HG03558 (cell line): ENCODE data around the gene CCNQ.

Experiments
- ATAC-seq: cut with Tn5 transposase; IDR thresholded peaks from one replicate; pipeline ENCODE4 v1.9.1; 2021; ENCODE audit warnings: moderate number of reproducible peaks; ENCODE audit not compliant: unreplicated experiment; ENCODE audit errors: extremely low read depth

CCNQ gene

DNA sequence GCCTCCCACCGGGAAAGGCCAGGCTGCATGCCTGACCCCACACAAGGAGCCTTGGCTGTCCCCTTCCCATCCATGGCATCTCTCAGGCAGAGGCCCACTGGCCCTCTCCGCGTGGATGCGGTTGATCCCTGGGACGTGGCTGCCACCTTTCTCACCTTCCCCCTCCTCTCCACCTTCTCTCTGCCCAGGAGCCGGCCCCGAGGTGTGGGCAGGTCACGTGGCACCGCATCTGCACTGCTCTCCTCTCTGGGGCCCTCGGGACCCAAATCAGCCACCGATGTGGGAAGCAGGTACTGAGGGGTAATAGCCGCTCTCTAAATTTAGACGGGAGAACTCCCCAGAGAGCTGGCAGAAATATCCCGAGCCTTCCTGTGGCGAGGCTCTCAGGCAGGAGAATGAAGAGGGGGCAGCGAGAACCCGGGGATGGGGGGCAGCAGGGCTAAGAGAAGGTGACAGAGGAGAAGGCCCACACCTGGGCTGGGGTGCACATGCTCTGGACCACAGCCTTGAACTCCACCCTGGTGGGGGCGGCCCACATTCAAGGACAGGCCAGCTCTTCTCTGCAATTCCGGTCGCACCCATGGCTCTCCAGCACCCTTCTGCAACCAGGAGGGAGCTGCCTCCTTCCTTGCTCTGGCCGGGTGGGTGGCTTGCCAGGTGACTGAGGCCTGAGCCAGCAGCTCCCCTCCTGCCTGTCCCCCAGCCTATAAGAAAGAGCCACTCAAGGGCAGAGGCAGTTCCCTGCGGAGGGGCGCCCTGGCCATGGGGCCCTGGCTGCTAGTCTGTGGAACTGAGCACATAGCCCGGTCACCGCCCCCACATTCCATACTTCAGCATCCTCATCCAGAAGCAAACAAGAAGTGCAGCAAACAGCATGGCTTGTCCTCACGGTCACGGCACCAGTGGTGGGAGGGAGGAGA lies 38.4 kb upstream of the CCNQ start:
- ATAC-seq, result no peak

- no peak for ATAC-seq
Observed at GRCh38 chrX:153636716-153637115, 37.8 kb upstream of the CCNQ start.

DNA sequence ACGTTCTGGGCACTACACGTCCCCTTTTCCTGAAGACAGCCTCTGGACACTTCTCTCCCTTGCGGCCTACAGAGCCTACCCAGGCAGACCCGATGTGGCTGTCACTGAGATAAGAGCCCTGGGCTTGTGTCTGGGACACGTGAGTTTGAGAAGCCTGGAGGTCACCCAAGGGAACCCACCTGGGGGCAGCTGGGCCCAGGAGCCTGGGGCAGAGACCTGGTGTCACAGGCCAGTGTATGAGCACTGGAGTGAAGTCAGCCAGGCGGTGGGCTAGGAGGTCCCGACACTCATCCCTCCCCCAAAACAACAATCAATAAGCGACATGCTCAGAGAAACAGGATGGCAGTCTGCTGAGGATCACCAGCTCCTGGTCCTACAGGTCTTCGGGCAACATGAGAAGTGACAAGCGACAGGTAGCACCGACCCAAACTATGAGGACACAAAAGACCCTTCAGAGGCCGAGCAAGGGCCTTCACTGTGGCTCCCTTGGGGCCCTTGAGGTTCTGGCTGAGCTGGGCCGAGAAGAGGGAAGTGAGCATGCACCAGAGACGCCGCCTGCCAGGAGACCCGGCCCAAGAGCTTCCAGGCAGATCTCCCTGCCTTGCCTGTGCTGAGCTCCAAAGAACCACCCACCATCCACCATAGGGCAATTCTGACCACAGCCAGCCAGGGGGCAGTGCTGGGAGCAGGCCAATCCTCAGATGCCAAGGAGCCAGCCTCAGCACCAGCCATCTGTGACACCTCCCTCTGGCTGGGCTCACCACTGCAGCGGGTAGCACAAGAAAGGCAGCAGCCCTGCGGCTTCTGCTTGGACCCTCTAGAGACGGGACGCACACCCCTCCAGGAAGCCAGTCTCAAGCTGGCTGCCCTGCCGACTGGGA lies 37.1 kb upstream of the CCNQ start:
- ATAC-seq, result no peak

GRCh38 chrX:153635388-153635787 lies 36.4 kb upstream of the CCNQ start:
- ATAC-seq, result no peak

DNA sequence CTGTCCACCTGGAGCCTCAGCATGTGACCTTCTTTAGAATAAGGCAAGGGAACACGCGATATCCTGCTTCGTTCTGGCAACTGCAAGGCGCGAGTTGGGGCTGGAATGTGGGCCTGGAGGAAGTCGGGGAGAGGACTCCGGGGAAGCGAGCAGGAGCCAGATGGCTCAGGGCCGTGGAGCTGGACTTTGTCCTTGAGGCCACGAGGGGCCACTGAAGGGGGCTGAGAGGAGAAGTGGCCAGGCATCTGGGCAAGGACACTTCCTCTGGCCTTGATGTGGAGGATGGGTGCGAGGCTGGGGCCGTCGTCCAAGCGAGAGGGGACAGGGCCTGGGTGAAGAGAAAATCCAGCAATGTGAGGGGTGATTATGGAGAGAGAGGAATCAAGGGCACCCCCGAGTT lies 35.9 kb upstream of the CCNQ start:
- no peak for ATAC-seq

GRCh38 chrX:153634236-153634635 lies 35.3 kb upstream of the CCNQ start:
- no peak for ATAC-seq

GRCh38 chrX:153633607-153634180 lies 34.8 kb upstream of the CCNQ start:
- no peak for ATAC-seq

GRCh38 chrX:153633048-153633447 lies 34.1 kb upstream of the CCNQ start:
- ATAC-seq, result no peak

GRCh38 chrX:153632595-153632946 lies 33.6 kb upstream of the CCNQ start:
- no peak for ATAC-seq

- ATAC-seq, result no peak
Observed at GRCh38 chrX:153631907-153632594, 33.1 kb upstream of the CCNQ start.

- no peak for ATAC-seq
Observed at GRCh38 chrX:153631346-153631745, 32.4 kb upstream of the CCNQ start.

DNA sequence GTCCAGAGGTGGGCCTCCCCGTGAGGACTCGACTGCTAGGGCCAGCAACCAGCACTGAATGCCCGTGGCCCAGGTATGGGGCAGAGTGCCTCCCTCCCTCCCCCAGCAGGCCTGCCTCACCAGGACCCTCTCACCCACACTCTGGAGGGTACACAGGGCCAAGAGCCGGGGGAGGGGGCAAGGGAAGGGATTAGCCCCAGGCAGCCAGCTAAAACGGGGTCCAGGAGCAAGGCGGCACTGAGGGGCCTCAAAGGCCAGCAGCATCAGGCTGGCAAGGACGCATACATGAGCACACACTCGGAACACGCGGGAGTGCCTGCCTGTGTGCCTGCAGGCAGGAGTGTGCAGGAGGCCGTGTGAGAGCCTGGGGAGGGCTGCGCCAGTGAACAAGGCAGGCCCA lies 29.7 kb upstream of the CCNQ start:
- no peak for ATAC-seq

DNA sequence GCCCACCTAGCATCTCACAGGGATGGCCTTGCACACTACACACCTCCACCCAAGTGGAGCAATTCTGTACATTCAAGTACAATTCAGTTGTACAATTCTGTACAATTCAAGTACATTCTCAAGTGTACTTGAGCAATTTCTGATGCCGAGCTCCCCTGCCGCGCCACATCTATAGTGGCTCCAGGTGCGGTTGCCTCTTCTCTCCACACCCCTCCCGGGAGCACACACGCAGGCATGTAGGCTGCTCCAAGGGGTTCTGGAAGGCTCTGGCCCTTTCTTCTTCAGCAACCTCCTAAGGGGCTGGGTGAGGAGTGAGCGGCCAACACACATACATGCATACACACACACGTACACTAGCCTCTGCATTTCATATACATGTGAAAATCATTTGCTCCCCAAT lies 29.2 kb upstream of the CCNQ start:
- ATAC-seq, result no peak

DNA sequence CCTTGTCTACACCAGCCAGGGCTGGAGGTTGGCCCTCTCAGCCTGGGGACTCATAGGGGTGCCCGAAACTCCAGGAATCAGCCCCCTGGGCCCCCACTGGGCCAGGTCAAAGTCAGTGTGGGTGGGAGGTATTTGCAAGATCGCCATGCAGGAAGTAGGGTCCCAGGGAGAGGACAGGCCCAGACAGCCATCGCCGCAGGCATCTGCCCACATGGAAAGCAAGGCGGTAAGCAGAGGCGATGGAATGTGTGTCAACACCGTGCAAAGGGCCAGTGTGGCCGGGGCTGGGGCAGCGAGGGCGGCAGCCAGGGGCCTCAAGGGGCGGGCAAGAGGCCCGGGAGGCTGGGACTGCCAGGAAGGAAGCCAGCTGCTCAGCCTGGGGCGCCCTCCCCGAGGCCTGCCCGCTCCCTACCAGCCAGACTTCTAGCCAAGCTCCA lies 28.8 kb upstream of the CCNQ start:
- no peak for ATAC-seq

GRCh38 chrX:153626863-153627674 lies 28.1 kb upstream of the CCNQ start:
- no peak for ATAC-seq

- ATAC-seq, result no peak
Observed at GRCh38 chrX:153626025-153626633, 27.2 kb upstream of the CCNQ start.

DNA sequence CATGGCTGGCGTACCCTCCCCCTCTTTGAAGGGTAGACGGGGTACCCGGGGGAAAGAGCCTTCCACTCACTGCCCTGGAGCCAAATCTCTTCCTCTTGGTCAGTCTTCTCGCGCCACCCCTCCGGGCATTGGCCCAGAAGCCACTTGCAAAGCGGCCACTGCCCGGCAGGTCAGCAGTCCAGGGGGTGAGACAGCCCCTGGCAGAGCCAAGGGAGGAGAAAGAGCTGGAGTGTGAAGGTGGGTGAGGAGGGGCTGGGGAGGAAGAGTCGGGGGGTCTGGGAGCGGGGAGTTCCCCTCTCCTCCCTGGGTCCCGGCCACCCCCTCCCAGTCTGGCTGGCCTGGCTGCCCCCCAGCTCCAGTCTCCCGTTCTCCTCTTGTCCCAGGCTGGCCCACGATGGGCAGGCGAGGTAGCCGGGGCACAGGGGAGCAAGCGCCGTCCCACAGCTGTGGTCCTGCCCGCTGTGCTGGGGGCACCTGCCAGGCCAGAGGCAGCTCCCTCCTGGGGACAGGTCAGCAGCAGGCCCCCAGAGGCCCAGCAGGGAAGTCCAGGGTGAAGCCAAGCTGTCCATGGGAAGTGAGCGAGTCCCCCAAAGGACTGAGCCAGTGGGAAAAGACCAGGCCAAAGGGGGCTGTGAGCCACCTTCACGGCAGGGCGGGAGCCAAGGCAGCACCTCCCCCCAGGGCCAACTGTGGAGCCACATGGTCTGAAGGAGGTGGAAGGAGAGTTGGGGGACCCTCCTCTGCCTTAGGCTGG lies 26.5 kb upstream of the CCNQ start:
- ATAC-seq, result no peak
